ENCODE data around the gene ANO8. TPM values are rescaled to one million over a fixed set of nuclear protein-coding genes. Genes with fewer than 3 reads are reported as not detected.

ANO8 gene
- total RNA-seq, 1 experiment from 2014 or later = 12.1 TPM

GRCh38 chr19:17303167-17303939 lies 31.3 kb downstream of the ANO8 start, which contains the start of gene ABHD8:
ABHD8 (minus strand) TSS chr19:17303425; CDS start chr19:17301616, 1,809 bp downstream.
- no peak within 1 kb of the TSS for H3K27ac ChIP-seq (ENCODE audit: low read length)
- H3K36me3 ChIP-seq (ENCODE audit: low read depth, low read length) = no peaks in the 10 kb centered on the region
- H3K4me2 ChIP-seq (ENCODE audit: low read length) = peak within 1 kb of the TSS; percentile 95
- H3K79me2 ChIP-seq (ENCODE audit: low read length) = peaks cover 38% of the 10 kb centered on the region
- POLR2A ChIA-PET (ENCODE audit: unreplicated experiment) = no interaction called here
- peaks cover 22% of the 10 kb centered on the region for H3K4me1 ChIP-seq (ENCODE audit: insufficient read depth, low read length)
- H2AFZ ChIP-seq (ENCODE audit: low read length) = peak within 1 kb of the TSS; percentile 87
- BruUV-seq (replicated peaks) = no TSS peak
- H3K27me3 ChIP-seq (ENCODE audit: low read length) = no peaks in the 10 kb centered on the region
- no peaks in the 10 kb centered on the region for H3K9me3 ChIP-seq (ENCODE audit: low read length)
- no peaks in the 10 kb centered on the region for H3F3A ChIP-seq (ENCODE audit: low read length, unreplicated experiment)
- CTCF ChIA-PET = no interaction called here
- H3K4me3 ChIP-seq (ENCODE audit: low read length) = peak within 1 kb of the TSS; percentile 80
- peak within 1 kb of the TSS; percentile 69 for H3K9ac ChIP-seq (ENCODE audit: low read length)
- peak; percentile 47; the same call in 1 of the 2 replicates for TF ChIP-seq CTCF (conservative IDR thresholded peaks at IDR 0.05; ENCODE audit: low read depth, low read length)
- TF ChIP-seq EZH2 (IDR thresholded peaks at IDR 0.05; ENCODE audit: low read length, unreplicated experiment) = no peak
- peak; percentile 97 for DNase-seq
- ATAC-seq = peak; percentile 80
- no peaks in the 10 kb centered on the region for H4K20me1 ChIP-seq (ENCODE audit: low read length)
- no peaks in the 10 kb centered on the region for H3K9me2 ChIP-seq (replicated peaks; ENCODE audit: low read length)
- intact Hi-C loops (cut with micrococcal nuclease) = no loop called here

GRCh38 chr19:17302391-17303166 lies 32.1 kb downstream of the ANO8 start:
- Histone ChIP-seq H3K27ac (ENCODE audit: low read length) (no peak overlapping the region), H3K9me2 (replicated peaks; ENCODE audit: low read length) (no peaks in the 10 kb centered on the region), H3K79me2 (ENCODE audit: low read length) (peaks cover 32% of the 10 kb centered on the region), H3F3A (ENCODE audit: low read length, unreplicated experiment) (no peaks in the 10 kb centered on the region), H3K4me2 (ENCODE audit: low read length) (peak overlapping the region; percentile 95), H3K9ac (ENCODE audit: low read length) (peak overlapping the region; percentile 69), H3K27me3 (ENCODE audit: low read length) (no peaks in the 10 kb centered on the region), H3K9me3 (ENCODE audit: low read length) (no peaks in the 10 kb centered on the region), H3K4me1 (ENCODE audit: insufficient read depth, low read length) (peaks cover 22% of the 10 kb centered on the region), H3K36me3 (ENCODE audit: low read depth, low read length) (no peaks in the 10 kb centered on the region), H2AFZ (ENCODE audit: low read length) (peak overlapping the region; percentile 87), H4K20me1 (ENCODE audit: low read length) (no peaks in the 10 kb centered on the region), H3K4me3 (ENCODE audit: low read length) (peak overlapping the region; percentile 80)
- peak; percentile 45 for DNase-seq
- ChIA-PET CTCF (no interaction called here), POLR2A (ENCODE audit: unreplicated experiment) (no interaction called here)
- BruUV-seq (replicated peaks) = TSS peak; percentile 48
- intact Hi-C loops (cut with micrococcal nuclease) = no loop called here
- ATAC-seq = no peak
- TF ChIP-seq EZH2phosphoT487 (IDR thresholded peaks at IDR 0.05; ENCODE audit: borderline replicate concordance, low read length) (no peak), EZH2 (IDR thresholded peaks at IDR 0.05; ENCODE audit: low read length, unreplicated experiment) (no peak), CTCF (conservative IDR thresholded peaks at IDR 0.05; ENCODE audit: low read depth, low read length) (no peak)
